ENCODE data around the gene TEK.
A peak's percentile ranks its signal among the peaks of the same experiment; 100 is the strongest.

TEK gene

GRCh38 chr9:27124151-27124550 is 15.1 kb downstream of the TEK start:
- no peak for DNase-seq (ENCODE audit: low read depth, low spot score)

GRCh38 chr9:27125030-27125429 is 16.0 kb downstream of the TEK start:
- peak; percentile 80 for DNase-seq (ENCODE audit: low read depth, low spot score)

DNA sequence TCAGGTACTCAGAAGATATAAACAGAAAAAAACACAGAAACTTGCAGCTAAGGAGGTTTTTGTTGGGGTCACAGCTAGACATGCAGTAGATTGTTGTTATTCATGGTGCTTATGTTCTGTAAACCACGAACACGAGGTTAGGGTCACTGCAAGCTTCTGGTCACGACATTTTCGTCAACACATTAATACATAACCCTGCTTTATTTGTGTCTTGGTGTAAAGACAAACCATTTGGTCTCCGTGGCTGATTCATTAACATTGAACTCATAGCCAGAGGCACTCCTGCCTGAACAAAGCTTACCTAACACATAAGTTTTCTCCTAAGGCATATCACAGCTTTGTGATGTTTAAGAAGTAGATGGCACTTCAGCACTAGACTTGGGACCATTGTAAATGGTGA is 16.9 kb downstream of the TEK start:
- DNase-seq (ENCODE audit: low read depth, low spot score), result peak; percentile 26

DNA sequence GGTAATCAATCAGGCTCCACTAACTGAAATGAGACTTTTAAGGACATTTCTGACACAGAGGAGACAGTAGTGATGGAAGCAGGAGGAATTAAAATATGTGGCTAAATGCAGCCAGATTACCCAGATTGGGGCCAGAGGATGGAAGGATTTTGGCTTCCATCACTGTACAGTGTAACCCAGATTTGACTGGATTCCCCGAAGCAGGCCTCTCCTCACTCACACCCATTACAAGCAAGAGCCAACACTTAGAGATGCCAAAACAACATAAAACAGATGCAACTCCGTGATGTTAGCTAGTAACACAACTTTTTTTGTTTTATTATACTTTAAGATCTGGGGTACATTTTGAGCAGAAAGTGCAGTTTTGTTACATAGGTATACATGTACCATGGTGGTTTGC is 17.6 kb downstream of the TEK start:
- no peak for DNase-seq (ENCODE audit: low read depth, low spot score)

- DNase-seq (ENCODE audit: low read depth, low spot score), result no peak
These were observed 20.2 kb downstream of the TEK start for GRCh38 chr9:27129221-27129620.

DNA sequence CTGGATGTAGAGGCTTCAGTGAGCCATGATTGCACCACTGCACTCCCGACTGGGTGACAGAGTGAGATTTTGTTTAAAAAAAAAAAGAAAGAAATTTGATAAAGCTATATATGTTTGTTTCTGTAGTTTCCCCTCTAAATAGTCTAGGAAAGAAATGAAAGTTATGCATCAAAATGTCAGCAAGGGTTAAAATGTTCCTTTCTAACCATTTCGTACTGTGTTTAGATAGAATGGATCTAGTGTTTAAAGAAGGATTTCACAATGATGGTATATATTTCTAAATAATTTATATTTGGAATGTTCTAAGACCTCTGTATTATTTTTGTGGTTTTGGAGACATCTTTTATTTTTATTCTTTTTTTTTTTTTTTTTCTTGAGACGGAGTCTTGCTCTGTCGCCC is 22.7 kb downstream of the TEK start:
- no peak for DNase-seq (ENCODE audit: low read depth, low spot score)

DNA sequence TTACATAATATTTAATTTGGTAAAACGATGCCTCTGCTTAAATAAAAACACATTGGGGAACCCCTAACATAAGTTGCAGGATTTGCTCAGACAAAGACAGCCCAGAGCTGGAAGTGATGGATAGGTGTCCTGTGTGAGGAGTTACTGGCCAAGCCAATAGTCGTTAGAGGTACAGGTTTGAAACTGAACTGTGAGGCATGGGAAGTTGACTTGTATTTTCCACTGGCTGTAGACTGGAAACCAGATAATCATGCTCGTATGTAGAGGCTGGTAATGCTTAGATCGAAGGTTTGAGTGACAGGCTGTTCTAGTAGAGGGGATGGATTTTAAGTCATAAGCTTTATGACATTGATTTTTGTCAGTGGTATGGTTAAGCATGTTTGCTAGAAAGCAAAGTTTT is 24.8 kb downstream of the TEK start:
- DNase-seq (ENCODE audit: low read depth, low spot score), result no peak

DNA sequence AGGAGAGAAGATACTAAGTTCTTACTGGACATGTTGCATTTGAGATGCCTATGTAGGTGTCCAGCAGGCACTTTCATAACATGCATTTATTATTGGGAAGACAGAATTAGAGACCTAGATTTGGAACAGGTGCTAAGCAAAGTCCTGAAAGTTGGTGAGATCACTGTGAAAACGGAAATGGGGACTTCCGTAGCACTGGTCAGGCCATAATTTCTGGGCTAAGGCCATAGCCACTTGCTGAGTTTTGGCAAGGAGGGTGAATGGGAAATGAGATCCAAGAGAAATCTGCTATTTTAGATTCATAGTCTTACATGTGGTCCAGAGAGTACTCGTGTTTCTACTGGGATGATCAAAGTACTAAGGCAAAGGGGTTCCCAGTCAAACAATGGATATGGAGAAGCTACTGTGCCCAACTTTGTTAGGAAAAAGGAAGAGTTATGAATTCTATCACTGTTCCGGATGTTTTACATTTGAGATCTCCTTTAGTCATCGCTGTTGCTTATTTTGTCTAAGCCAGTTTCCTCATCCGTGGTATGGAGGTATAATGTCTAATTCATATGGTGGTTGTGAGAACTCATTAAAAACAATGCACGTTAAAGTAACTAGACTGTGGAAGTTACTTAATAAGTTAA is 33.4 kb downstream of the TEK start:
- no peak for DNase-seq (ENCODE audit: low read depth, low spot score)

DNA sequence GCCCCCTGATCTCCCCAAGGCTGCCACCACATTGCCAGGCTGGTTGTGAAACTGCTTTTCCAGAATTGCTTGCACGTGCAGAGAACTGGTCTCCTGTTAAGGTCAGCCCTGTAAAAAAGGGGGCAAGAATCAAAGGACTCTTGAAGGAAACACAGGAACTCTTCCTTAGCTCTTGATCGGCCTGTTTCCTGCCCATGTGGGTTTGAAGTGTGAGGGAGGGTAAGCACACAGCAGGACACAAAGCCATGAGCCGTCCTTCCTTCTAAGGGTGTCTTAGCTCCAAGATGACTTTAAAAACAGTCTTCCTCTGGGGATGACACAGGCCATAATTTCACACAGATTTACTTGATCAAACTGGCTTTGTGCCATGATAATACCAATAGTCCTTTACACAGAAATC is 36.1 kb downstream of the TEK start:
- no peak for DNase-seq (ENCODE audit: low read depth, low spot score)

DNA sequence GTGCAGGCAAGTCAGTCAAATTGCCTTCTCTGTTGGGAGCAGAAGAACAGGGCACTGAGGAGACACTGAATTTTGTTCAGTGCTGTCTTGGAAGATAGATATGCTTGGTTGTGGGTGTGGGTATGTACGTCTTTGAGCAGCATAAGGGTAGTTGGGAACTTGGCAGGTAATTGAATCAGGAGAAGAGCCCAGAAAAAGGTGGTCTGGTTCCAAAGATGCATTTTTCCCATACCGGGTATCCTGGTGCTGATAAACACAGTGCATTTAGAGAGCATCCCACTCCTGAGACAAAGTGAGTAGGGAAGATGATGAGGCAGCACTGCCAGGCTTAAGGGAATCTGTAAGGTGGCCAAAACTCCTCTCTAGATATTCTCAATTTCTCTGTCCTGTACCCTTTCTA is 40.6 kb downstream of the TEK start:
- no peak for DNase-seq (ENCODE audit: low read depth, low spot score)

DNA sequence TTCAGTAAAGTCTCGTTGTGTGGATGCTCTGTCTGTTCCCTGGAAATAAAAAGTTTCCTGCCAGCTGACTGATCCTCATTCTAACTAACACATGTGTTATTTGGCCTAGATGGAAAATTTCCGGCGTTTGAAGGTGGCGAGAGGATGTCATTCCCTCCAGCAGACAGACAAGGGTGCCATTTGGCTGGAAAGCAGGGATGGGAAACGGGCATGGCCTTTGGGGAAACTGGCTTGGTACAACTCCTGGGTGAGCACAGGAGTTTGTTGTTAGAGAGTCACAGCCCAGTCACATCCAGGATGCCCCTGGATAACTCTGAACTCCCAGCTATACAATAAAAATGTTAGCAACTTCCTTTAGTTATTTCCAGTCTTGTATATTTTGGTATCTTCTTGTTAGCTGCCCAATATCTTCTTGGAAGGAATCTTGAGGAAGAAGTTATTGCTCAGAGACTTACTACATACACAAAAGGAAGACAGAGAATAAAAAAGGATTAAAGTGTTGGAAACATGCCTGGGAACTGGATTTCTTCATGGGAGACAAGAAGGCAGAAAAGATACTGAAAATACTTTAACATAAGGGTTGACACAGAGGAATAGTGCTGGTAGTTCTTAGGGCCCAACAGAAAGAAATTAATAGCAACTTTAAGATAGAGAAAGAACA is 41.9 kb downstream of the TEK start:
- DNase-seq (ENCODE audit: low read depth, low spot score), result peak; percentile 25

GRCh38 chr9:27151693-27152404 is 42.8 kb downstream of the TEK start:
- peak; percentile 85 for DNase-seq (ENCODE audit: low read depth, low spot score)

DNA sequence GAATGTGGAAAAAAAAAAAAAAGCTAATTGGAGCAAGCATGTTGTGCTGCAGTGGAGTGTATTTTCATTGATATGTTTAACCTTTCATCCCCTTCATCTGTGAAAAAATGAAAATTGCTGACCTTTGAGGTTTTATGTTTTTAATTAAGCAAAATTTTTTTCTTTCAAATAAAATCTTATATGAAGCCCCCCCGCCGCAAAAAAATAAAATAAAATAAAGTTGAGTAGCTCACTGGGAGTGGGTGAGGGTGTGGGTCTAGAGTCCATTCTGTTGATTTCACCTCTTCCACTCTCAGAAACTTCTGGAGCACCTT is 43.3 kb downstream of the TEK start:
- no peak for DNase-seq (ENCODE audit: low read depth, low spot score)

DNA sequence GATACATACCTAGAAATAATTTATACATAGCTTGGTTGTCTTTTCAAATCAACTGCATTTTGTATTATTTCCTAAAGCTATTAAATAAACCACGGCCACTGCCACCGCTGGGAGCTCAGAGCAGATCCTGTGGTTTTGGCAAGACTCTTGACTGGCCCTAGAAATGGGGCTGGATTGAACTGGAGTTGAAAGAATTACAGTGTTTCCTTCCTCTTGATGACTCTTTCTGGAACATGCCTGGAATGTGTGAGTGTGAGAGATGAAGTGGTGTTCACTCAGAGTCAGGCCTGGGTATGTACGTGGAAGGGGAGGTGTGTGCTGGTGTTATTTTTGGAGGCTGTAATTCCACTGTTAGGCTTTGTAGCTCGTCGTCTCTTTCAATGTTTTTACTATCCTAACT is 45.9 kb downstream of the TEK start:
- DNase-seq (ENCODE audit: low read depth, low spot score), result peak; percentile 94

GRCh38 chr9:27157097-27157496 is 48.1 kb downstream of the TEK start:
- no peak for DNase-seq (ENCODE audit: low read depth, low spot score)

DNA sequence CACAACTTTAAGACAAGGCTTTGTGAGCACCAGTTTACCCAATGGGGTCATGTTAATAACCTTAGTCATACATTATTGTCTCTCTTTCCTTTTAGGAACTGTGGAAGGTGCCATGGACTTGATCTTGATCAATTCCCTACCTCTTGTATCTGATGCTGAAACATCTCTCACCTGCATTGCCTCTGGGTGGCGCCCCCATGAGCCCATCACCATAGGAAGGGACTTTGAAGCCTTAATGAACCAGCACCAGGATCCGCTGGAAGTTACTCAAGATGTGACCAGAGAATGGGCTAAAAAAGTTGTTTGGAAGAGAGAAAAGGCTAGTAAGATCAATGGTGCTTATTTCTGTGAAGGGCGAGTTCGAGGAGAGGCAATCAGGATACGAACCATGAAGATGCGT is 48.7 kb downstream of the TEK start:
- DNase-seq (ENCODE audit: low read depth, low spot score), result no peak

DNA sequence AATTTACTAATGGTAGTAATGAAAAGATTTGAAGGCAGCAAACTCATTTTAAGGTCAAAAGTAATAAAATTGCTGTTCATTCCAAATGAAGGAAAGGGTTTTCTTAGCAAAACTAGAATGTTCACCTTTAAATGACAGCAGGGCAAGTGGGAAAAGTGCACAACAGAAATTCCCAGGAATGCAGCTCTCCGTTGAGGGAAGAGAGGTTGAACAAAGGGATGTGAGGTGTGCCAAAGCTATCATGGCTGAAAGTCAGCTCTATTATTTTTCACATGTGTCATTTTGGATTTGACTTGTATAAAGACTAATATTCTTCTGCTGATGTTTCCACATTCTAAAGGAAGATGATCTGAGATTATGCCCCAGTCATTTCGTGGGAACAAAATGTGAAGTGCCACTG is 51.6 kb downstream of the TEK start:
- DNase-seq (ENCODE audit: low read depth, low spot score), result no peak

DNA sequence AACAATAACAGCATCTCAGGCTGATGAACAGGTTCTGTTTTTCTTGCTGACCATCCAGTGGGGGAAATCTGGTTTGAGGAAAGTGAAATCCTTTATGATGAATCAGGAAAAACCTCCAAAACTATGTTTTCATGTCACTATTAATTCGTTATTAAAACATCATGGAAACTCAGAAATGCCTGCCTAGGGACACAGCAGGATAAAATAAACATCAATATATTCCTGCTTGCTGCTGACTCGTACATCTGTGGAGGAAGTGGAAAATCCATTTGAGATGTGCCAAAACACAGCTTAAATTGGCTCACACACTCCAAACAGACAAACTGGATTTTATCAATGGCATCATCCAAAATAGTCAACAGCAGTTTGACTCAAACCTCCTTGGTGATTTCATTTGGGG is 53.0 kb downstream of the TEK start:
- peak; percentile 50 for DNase-seq (ENCODE audit: low read depth, low spot score)

DNA sequence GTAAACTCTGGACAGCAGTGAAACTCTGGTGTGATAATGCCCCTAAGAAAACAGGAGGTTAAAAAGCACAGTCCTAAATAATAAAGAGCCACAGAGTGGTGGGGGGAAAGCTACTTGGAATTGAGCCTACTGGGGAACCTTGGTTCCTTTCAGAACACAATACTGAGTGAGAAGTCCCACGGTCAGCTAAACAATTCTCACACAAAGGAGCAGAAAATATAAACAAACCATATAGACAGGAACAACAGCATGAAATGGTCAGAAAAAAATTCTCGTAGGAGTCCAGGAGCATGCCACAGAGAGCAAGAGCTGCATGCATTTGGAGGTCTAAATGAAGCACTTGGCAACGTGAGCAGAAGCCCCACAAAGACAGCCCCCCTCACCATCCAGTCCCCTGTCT is 56.0 kb downstream of the TEK start:
- DNase-seq (ENCODE audit: low read depth, low spot score), result peak; percentile 24

DNA sequence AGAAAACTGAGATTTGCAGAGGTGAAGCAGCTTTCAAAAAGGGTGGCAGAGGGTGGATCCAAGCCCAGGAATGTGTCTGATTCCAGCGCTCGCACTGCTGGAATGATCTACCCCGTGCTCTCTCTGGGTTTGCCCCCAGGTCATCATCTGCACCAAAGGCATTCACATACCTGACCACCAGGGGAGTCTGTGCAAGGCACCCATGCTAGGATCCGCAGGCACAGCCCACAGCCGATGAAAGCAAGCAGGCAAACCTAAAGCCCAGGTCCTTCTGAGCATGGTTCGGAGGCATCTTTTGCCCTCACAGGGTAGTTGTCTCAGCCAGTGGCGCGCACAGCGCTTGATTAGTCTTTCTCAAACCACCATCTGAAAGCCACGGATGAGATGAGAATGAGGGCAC is 56.6 kb downstream of the TEK start:
- DNase-seq (ENCODE audit: low read depth, low spot score), result no peak

- no peak for DNase-seq (ENCODE audit: low read depth, low spot score)
These were observed 59.5 kb downstream of the TEK start for GRCh38 chr9:27168496-27168895.

DNA sequence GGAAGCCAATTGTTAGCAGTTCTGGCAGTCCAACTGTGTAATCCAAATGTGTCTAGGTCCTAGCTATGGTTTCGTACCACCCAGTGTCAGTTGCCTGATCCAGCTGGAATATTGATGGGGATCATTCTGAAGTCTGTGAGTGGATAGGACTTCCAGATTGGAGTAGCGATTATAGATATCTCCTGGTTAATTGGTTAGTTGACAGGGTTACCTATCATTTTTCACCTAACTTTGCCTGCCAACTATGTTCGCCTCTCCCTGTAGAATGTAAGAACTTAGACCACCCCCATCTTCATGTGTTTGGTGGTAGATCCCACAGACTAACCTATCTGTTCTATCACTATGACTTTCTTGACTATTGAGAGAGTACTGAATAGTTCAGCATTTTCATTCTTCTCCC is 59.9 kb downstream of the TEK start:
- DNase-seq (ENCODE audit: low read depth, low spot score), result no peak

DNA sequence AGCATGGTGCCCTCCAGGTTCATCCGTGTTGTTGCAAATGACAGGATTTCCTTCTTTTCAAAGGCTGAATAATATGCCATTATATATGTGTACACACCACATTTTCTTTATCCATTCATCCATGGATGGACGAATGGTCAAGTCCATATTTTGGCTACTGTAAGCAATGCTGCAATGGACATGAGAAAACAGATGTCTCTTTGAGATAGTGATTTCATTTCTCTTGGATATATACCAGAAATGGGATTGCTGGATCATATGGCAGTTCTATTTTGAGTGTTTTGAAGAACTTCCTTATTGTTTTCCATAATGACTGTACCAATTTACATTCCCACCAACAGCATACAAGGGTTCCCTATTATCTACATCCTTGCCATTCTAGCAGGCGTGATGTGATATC is 67.9 kb downstream of the TEK start:
- no peak for DNase-seq (ENCODE audit: low read depth, low spot score)
